Smooth muscle cell (in vitro differentiated cells): ENCODE results near the gene NIPBL. TPM values are rescaled to one million over a fixed set of nuclear protein-coding genes. Genes with fewer than 3 reads are reported as not detected.
A peak's percentile ranks its signal among the peaks of the same experiment; 100 is the strongest.
"Not testable (repeated sequence)": the region's sequence is repeated elsewhere in the genome, so short reads cannot be mapped to it uniquely, and the experiment has no call there.

Source experiments
- DNase-seq: peaks from one replicate; lab custom pipeline; 2025; ENCODE audit not compliant: unreplicated experiment; lab: John Stamatoyannopoulos, UW
- H2AFZ ChIP-seq: fragments of 200-600 bp; sonication (generic); 2 replicates; pipeline ENCODE4 v1.6.0; 2016; ENCODE audit warnings: antibody characterized with exemption, low read depth, mild to moderate bottlenecking
- H3F3A ChIP-seq: fragments of 200-600 bp; sonication (generic); 2 replicates; pipeline ENCODE4 v1.6.0; 2017; ENCODE audit warnings: antibody characterized with exemption, low read depth
- H3K27ac ChIP-seq: fragments of 200-600 bp; sonication (generic); 2 replicates; pipeline ENCODE4 v1.5.1; 2016; ENCODE audit warnings: low read depth, mild to moderate bottlenecking
- H3K27me3 ChIP-seq: fragments of 200-600 bp; sonication (generic); 2 replicates; pipeline ENCODE4 v1.6.1; 2016; ENCODE audit warnings: low read depth, mild to moderate bottlenecking
- H3K36me3 ChIP-seq: fragments of 200-600 bp; sonication (generic); 2 replicates; pipeline ENCODE4 v1.5.1; 2016; ENCODE audit warnings: low read depth
- H3K4me1 ChIP-seq: fragments of 200-600 bp; sonication (generic); 2 replicates; pipeline ENCODE4 v1.5.1; 2016; ENCODE audit warnings: low read depth
- H3K4me2 ChIP-seq: fragments of 200-600 bp; sonication (generic); 2 replicates; pipeline ENCODE4 v1.6.0; 2016; ENCODE audit warnings: mild to moderate bottlenecking
- H3K4me3 ChIP-seq: fragments of 200-600 bp; sonication (generic); 2 replicates; pipeline ENCODE4 v1.5.1; 2016; ENCODE audit warnings: mild to moderate bottlenecking
- H3K79me2 ChIP-seq: fragments of 200-600 bp; sonication (generic); 2 replicates; pipeline ENCODE4 v1.6.0; 2016; ENCODE audit warnings: low read depth, mild to moderate bottlenecking
- H3K9ac ChIP-seq: fragments of 200-600 bp; sonication (generic); 2 replicates; pipeline ENCODE4 v1.6.0; 2016; ENCODE audit warnings: low read depth
- H3K9me3 ChIP-seq: fragments of 200-600 bp; sonication (generic); replicated peaks from 2 replicates; pipeline ENCODE4 v1.5.1; 2016; ENCODE audit warnings: low read depth
- H4K20me1 ChIP-seq: fragments of 200-600 bp; sonication (generic); 2 replicates; pipeline ENCODE4 v1.6.0; 2016; ENCODE audit warnings: low read depth
- WGBS: methylation state at CpG from one replicate; pipeline ENCODE4 v1.1.7; 2016; ENCODE audit warnings: low lambda C conversion rate; 5-methylcytosine and 5-hydroxymethylcytosine counted together
- polyA plus RNA-seq: library from polyadenylated mRNA; unstranded; fragments of >200 nt; fragmentation: Nextera tagmentation; extraction: Ambion mirVana; gene quantifications from 2 replicates; pipeline ENCODE4 v1.2.1, GENCODE V29; 2016
- total RNA-seq: library from RNA; depleted of rRNA; stranded (reverse); fragments of >200 nt; gene quantifications from 2 replicates; pipeline ENCODE4 v1.2.3, GENCODE V29; 2014
- TF ChIP-seq, protein P1 (sequence below): fragments of 200-600 bp; sonication (generic); IDR thresholded peaks from 2 replicates; pipeline ENCODE4 v1.5.1; 2017; ENCODE audit warnings: borderline replicate concordance, mild to moderate bottlenecking, antibody characterized with exemption; ENCODE audit not compliant: insufficient read depth, poor library complexity, severe bottlenecking

NIPBL gene
- total and polyA plus RNA-seq, 2 experiments from 2014 or later: 14.7 to 46.3 TPM

- TF ChIP-seq, protein P1, sequence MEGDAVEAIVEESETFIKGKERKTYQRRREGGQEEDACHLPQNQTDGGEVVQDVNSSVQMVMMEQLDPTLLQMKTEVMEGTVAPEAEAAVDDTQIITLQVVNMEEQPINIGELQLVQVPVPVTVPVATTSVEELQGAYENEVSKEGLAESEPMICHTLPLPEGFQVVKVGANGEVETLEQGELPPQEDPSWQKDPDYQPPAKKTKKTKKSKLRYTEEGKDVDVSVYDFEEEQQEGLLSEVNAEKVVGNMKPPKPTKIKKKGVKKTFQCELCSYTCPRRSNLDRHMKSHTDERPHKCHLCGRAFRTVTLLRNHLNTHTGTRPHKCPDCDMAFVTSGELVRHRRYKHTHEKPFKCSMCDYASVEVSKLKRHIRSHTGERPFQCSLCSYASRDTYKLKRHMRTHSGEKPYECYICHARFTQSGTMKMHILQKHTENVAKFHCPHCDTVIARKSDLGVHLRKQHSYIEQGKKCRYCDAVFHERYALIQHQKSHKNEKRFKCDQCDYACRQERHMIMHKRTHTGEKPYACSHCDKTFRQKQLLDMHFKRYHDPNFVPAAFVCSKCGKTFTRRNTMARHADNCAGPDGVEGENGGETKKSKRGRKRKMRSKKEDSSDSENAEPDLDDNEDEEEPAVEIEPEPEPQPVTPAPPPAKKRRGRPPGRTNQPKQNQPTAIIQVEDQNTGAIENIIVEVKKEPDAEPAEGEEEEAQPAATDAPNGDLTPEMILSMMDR: no peak
Observed at GRCh38 chr5:37002176-37002751, 125.7 kb downstream of the NIPBL start.

DNA sequence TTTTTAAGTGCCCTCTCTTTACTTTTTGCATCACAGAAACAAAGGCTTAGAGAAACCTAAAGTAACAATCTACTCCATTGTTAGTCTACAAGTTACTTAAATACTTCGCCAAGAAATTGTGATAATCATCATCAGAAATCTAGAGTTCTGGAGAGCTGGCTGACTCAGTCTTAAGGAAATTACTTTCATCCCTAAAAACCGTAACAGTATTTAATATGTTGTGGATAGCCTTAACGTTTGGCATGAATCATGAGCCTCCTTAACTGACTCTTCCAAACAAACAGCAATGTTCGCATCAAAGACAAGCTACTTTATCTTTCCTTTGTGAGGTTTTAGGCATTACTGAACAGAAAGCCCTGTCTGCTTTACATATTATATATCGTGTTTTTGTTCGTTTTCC, 128.7 kb downstream of the NIPBL start:
- Histone ChIP-seq H3K27me3 (no peaks in the 10 kb centered on the region), H3K79me2 (no peaks in the 10 kb centered on the region), H4K20me1 (peaks cover 9% of the 10 kb centered on the region), H3K27ac (peak overlapping the region; percentile 67), H3K36me3 (peaks cover 51% of the 10 kb centered on the region), H2AFZ (no peak overlapping the region), H3K4me2 (peak overlapping the region; percentile 76), H3K9me3 (no peaks in the 10 kb centered on the region), H3K9ac (no peak overlapping the region), H3K4me3 (peak overlapping the region; percentile 6), H3K4me1 (no peaks in the 10 kb centered on the region), H3F3A (peaks cover 15% of the 10 kb centered on the region)
- 26% methylated on average over 6 of the region's 6 CpGs for WGBS
- TF ChIP-seq, protein P1: no peak
- no peak for DNase-seq

More at GRCh38 chr5:37002176-37002751, 125.7 kb downstream of the NIPBL start:
- no peak for DNase-seq
- Histone ChIP-seq H3K27ac (no peak overlapping the region), H3F3A (peaks cover 12% of the 10 kb centered on the region), H3K4me1 (no peaks in the 10 kb centered on the region), H3K4me2 (no peak overlapping the region), H3K4me3 (no peak overlapping the region), H4K20me1 (peaks cover 9% of the 10 kb centered on the region), H2AFZ (no peak overlapping the region), H3K27me3 (no peaks in the 10 kb centered on the region), H3K9me3 (no peaks in the 10 kb centered on the region), H3K9ac (no peak overlapping the region), H3K79me2 (no peaks in the 10 kb centered on the region), H3K36me3 (peaks cover 32% of the 10 kb centered on the region)
- WGBS: 81% methylated on average over 1 of the region's 1 CpG

- H3F3A ChIP-seq: peaks cover 15% of the 10 kb centered on the region
- TF ChIP-seq, protein P1: peak; percentile 46
- H3K4me1 ChIP-seq: no peaks in the 10 kb centered on the region
- H2AFZ ChIP-seq: no peak overlapping the region
- no peaks in the 10 kb centered on the region for H3K27me3 ChIP-seq
- 77% methylated on average over 5 of the region's 5 CpGs for WGBS
- H3K4me3 ChIP-seq: no peak overlapping the region
- DNase-seq: no peak
- no peaks in the 10 kb centered on the region for H3K79me2 ChIP-seq
- no peak overlapping the region for H3K9ac ChIP-seq
- H3K36me3 ChIP-seq: peaks cover 43% of the 10 kb centered on the region
- peak overlapping the region; percentile 67 for H3K27ac ChIP-seq
- no peak overlapping the region for H3K4me2 ChIP-seq
- H3K9me3 ChIP-seq: no peaks in the 10 kb centered on the region
- peaks cover 9% of the 10 kb centered on the region for H4K20me1 ChIP-seq
Observed at GRCh38 chr5:37005946-37006540, 129.5 kb downstream of the NIPBL start.

- not testable (repeated sequence) for H3K4me3 ChIP-seq, H3K27ac ChIP-seq, H3F3A ChIP-seq, H4K20me1 ChIP-seq, H3K9me3 ChIP-seq, H2AFZ ChIP-seq, H3K27me3 ChIP-seq, H3K4me1 ChIP-seq, H3K4me2 ChIP-seq, H3K9ac ChIP-seq, DNase-seq, H3K79me2 ChIP-seq
- H3K36me3 ChIP-seq: peaks cover 23% of the 10 kb centered on the region
- WGBS: 100% methylated on average over 11 of the region's 34 CpGs
Observed at GRCh38 chr5:37013181-37013580, 136.6 kb downstream of the NIPBL start.
